GM19328 (cell line): ENCODE data around the gene ACSM3.
"Not testable (repeated sequence)": the region's sequence is repeated elsewhere in the genome, so short reads cannot be mapped to it uniquely, and the experiment has no call there.

Source experiments
- ATAC-seq: cut with Tn5 transposase; IDR thresholded peaks from one replicate; pipeline ENCODE4 v1.9.1; 2021; ENCODE audit warnings: mild to moderate bottlenecking, moderate library complexity; ENCODE audit not compliant: unreplicated experiment

ACSM3 gene

DNA sequence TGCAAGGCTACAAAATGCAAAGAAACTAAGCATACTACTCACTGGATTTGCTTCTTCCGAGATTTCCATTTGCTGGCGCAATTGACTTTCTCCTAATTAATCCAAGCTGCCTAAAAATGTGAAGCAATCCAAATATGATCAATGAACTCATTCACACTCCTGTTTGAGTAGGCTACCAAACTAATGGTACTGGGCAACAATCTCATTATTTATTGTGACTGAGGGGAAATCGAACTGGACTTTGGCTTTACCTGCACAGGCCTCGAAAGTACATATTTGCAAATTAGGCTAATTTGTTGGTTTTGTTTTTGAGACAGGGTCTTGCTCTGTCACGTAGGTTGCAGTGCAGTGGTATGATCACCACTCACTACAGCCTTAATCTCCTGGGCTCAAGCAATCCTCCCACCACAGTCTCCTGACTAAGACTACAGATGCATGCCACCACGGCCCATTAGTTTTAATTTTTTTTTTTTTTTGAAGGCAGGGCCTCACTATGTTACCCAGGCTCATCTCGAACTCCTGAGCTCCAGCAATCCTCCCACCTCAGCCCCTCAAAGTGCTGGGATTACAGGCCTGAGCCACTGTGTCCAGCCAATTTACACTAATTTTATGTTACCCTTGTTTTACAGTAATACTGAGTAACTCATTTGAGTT lies 39.9 kb downstream of the ACSM3 start:
- ATAC-seq, result no peak

DNA sequence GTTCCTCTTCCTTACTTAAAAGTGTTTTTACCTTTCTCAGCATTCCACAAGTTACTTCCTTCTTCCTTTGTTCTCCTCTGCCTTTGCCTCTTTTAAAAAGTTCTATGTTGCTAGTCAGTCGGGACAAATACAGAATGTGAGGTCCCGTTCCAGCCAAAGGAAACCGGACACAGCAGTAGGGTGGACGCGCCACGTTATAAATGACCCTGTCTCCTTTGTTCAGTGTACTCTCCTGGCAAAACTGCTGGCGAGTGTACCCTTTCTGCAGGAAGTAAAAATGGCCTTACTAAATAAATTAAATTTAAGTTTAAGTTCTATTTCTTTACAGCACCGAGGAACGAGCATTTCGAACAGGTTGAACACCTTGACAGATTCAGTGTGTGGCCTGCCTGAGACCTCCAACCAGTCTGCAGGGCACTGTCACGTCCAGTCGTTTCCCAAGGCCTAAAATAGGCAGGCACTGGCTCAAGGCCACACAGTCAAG lies 41.9 kb downstream of the ACSM3 start:
- not testable (repeated sequence) for ATAC-seq

DNA sequence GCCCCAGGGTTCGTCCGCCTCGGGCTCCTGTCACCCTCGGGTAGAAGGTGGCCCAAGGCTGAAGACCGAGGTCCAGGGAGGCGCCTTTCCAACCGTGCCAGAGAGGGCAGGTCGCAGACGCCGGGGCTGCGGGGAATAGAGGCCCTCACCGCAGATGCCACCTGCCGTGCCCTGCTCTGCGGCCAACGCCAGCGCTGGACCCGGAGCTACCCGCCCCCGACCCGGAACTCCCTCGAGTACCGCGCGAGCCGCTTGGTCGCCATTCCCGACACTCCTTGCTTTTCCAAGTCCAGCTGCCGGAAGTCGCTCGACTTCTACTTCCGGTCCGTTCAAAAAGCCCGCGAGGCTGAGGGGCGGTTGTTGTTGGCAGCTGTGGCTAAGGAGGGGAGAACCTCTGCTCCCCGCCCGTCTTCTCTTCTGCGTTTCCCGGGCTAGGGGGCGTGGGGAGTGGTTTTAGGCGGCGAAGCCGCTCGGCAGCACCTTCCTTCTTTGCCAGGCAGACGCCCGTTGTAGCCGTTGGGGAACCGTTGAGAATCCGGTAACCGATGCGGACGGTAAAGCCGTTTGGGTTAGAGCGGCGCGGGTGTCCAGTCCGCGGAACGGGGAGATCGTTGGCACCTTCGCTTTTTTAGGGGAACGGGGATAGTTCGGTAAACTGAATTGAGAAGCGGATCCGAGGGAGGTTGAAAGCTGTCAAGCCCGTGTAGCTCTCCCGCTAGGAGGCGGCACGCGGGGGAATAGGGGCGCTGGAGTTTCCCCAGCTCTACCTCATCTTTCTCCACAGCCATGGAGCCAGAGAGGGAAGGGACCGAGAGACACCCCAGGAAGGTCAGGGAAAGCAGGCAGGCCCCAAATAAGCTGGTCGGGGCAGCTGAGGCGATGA lies 42.6 kb downstream of the ACSM3 start, which contains the start of the genes ERI2 and REXO5:
TSS of gene ERI2 (minus strand) at position 305 of the 883 bp plus-strand sequence. CDS start at position 263, 42 bp downstream.
TSS of gene REXO5 (plus strand) at position 360 of the 883 bp plus-strand sequence. CDS start at position 787, 427 bp downstream.
- peak; percentile 66 for ATAC-seq

DNA sequence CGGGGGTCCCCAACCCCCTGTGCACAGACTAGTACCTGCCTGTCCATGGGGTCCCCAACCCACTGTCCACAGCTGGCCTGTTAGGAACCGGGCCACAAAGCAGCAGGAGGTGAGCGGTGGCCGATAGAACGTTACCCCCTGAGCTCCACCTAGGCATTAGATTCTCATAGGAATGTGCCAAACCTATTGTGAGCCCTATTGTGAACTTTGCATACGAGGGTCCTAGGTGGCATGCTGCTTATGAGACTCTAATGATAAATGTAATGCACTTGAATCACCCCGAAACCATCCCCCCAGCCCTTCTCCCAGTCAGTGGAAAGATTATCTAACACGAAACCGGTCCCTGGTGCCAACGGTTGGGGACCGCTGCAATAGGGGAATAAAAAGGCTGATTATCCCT lies 44.0 kb downstream of the ACSM3 start:
- no peak for ATAC-seq

DNA sequence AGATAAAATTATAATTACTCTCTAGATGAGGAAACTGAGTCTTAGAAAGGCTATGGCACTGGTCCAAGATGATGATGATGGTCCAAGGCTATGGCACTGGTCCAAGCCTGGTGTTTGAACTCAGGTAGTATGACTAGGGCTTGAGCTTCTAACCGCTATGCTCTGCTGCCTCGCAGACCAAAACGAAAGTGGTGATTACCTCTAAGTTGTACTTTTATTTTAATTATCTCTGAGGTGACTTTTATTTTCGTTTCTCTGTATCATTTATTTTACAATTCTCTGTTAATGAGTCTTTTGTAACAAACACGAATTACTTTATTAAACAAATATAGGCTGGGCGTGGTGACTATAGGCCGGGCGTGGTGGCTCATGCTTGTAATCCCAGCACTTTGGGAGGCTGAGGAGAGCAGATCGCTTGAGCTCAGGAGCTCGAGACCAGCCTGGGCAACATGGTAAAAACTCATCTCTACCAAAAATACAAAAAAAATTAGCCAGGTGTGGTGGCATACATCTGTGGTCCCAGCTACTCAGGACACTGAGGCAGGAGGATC lies 48.1 kb downstream of the ACSM3 start:
- ATAC-seq, result no peak

DNA sequence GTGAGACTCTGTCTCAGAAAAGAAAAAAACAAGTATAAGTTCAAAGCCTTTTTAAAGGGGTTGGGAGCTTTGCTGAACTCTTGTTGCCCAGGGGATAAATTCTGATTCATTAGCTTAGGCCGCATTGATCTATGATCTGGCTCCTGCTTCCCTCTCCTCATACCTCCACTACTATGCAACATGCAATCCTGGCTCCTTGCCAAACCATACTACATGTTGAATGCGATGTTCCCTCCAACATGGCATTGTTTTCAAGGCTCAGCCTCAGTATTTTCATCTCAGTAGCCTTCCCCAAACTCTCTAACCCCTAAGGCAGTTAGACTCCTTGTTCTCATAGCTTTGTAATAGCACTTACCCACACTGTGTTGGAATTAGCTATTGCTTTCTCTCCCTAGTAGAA lies 48.7 kb downstream of the ACSM3 start:
- no peak for ATAC-seq

DNA sequence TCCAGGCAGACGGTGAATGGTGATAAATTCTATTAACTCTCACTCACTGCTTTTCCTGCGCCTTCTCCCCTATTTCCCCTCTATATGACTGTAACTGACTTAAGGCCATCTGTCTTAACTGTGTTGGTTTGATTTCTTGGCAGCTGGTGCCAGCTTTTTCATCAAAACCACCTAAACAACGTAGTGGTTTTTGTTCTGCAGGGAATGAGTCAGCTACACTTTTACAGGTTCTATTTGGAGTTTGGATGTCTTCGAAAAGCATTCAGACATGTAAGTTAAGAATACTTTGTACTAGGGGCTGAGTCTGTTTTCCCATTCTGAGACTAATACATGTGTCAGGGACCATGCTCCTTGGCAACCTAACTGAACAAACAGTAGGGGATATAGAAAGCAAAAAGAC lies 51.0 kb downstream of the ACSM3 start:
- no peak for ATAC-seq

DNA sequence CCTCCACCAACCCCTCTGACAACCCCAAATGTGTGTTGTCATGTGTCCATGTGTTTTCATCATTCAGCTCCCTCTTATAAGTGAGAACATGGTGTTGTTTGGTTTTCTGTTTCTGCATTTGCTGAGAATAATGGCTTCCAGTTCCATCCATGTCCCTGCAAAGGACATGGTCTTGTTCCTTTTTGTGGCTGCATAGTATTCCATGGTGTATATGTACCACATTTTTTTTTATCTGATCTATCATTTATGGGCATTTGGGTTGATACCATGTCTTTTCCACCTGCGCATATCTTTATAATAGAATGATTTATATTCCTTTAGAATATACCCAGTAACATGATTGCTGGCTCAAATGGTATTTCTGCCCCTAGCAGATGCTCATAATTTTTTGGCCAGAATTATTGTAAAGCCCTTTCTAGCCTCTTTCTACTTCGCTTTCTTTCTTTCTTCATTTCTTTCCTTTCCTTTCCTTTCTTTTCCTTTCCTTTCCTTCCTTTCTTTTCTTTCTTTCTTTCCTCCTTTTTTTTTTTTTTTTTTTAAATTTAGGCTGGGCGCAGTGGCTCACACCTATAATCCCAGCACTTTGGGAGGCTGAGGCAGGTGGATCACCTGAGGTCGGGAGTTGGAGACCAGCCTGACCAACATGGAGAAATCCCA lies 55.2 kb downstream of the ACSM3 start:
- no peak for ATAC-seq

DNA sequence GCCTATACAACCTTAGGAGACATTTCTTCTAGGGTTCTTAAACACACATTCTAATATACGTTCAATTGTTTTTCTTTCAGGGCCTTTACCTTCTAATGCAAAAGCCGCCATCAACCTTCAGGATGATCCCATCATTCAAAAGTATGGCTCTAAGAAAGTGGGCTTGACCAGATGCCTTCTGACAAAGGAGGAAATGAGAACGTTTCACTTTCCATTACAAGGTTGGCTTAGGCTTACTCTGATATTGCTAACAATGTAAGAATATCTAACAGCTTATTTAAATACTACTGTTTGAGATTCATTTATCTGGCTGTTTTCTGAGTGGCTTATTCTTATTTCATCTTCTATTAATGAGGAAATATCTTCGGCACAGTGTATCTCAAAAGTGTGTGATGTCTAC lies 57.9 kb downstream of the ACSM3 start:
- ATAC-seq, result no peak

DNA sequence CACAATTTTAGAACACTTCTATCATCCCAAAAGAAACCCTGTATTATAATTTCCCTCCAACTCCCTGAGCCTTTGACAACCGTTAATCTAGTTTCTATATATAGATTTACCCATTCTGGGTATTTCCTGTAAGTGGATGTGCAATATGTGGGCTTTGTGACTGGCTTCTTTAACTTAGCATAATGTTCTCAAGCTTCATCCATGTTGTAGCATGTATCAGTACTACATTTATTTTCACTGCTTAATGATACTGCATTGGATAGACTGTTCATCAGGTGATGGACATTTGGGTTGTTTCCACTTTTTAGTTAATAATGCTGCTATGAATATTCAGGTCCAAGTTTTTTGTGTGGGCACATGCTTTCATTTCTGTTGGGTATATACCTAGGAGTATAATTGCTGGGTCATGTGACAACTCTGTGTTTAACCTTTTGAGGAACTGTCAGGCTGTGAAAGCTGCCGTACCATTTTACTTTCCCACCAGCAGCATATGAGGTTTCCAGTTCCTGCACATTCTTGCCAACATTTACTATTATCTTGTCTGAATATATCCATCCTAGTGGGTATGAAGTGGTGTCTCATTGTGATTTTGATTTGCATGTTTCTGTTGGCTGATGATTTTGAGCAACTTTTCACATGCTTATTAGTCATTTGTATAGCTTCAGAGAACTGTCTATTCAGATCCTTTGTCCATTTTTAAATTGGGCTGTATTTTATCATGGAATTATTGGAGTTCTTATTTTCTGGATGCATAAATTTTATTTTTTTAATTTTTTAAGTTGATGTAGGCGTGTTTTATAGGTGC lies 58.9 kb downstream of the ACSM3 start:
- no peak for ATAC-seq

DNA sequence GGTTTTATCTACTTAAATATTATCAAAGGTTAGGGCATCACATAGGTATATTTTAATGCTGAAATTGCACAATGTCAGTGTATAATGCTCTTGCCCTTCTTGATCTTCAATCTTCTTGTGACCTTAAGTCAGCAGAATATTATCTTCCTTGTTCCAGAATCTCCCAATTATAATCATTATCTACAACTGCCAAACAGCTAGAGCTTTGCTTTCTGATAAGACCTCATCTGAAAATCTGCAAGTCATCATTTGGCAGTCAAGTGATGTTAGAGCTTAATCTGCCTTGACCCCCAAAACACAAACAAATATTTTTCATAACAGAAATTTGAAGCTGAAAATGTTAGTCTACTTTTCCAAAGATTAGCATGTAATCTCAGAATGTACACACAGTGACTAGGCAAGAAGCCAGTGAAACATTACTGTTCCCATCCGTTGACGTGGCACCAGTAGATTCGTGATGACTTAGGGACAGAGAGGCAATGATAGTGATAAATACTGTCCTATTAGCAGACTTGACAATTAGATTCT lies 62.3 kb downstream of the ACSM3 start:
- ATAC-seq, result no peak

DNA sequence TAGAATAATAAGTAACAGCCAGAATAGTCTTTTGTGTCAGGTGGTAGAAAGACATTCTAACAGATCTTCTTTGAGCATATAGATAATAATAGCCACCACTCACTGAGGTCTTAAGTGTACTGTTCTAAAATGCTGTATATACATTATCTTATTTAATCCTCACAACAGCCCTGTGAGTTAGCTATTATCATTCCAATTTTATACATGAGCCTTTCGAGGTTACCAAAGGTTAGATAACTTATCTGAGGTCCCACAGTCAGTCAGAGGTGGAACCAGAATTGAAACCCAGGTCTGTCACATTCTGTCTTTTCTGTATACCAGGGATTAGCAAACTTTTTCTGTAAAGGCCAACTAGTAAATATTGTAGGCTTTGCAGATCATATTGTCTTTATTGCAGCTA lies 65.7 kb downstream of the ACSM3 start:
- no peak for ATAC-seq

DNA sequence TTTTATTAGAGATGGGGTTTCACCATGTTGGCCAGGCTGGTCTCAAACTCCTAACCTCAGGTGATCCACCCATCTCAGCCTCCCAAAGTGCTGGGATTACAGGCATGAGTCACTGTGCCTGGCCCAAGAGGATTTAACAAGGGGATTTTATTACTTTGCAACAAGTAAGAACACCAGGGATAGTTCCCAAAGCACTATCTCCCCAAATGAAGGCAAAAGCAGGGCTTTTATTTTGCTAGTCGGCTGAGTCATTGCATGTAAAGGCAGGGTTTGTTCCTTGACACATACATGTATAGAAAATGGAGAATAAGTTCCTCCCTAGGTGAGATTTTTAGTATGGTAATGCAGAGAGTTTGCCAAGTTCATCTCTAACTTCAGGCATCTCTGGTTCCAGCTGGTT lies 66.6 kb downstream of the ACSM3 start:
- ATAC-seq, result no peak

DNA sequence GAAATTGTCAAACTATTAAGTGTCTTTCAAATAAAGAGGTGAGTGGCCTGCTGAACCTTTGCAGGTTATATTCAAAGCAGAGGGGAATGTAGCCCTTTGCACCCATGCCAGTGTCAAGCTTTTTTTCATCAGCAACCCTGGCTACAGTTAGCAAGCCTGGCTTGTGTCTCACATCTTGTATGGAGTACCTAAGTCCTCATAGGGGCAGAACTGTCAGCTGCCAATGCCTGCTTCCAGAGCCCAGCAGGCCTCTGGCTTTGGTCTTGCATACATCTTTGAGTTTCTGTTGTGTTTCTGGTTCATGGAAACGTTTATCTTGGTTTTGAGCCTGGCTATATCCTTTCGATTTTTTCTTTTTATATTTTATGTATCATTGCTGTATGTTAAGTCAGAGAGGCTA lies 69.3 kb downstream of the ACSM3 start:
- no peak for ATAC-seq

DNA sequence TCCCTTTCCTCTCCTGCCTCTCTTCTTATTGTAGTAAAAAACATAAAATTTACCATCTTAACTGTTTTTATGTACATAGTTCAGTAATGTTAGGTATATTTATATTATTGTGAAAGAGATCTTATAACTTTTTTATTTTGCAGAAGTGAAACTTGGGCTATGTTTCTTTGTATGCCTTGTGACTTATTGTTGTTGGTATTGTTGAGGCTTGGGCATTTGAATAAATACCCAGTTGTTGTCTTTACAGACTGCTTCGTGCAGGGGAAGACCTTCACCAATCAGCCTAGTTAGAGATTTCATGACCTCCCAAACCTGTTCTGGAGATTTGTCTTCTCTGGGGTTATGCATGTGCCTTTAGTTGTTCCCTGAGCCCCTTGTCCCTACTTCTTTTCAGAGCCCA lies 74.4 kb downstream of the ACSM3 start:
- ATAC-seq, result no peak

DNA sequence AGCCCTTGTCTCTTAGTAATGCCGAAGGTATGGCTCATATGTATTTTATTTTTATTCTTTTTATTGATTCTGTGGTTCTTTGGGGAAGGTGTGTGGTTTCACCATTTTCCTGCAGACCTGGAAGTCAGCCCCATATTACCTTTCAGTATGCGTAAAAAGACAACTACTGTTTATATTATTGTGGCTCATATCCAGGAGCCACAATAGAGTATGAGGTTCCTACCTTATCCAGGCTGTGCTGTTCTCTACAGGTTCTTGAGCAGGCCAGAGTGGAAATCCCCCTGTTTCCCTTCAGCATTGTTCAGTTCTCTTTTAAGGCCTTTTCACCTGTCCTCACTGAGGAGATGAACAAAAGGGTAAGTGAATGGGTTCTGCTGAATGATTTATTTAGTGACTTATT lies 75.7 kb downstream of the ACSM3 start:
- ATAC-seq, result no peak

DNA sequence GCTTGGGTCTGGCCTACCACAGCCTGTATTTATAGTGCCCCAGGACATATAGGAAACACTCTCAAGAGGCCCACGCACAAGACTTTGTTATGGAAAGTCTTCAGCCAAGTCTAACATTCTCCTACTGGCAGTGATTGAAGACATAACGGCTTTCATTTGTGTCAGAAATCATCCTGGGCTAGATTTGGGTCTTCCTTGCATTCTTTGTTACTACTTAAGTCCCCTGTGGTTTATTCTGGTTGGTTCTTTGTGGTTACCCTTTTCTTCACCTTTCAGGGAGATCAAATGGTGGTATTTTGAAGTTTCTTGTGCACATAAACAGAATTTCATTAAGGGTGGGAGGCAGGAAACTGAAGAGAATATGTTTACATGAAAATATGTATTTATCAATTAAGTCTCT lies 80.2 kb downstream of the ACSM3 start:
- no peak for ATAC-seq

DNA sequence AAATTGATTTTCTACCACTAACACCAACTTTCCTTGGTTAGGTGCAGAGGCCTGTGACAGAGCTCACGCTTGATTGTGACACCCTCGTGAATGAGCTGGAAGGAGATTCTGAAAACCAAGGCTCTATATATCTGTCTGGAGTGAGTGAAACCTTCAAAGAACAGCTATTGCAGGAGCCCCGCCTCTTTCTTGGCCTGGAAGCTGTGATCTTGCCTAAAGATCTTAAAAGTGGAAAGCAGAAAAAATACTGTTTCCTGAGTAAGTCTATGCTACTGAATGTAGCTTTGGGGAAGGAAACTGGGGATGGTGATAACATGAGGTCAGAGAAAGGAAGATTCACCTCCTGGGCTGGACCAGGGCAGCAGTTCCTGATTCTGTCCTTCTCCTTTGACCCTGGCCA lies 80.8 kb downstream of the ACSM3 start:
- ATAC-seq, result no peak

DNA sequence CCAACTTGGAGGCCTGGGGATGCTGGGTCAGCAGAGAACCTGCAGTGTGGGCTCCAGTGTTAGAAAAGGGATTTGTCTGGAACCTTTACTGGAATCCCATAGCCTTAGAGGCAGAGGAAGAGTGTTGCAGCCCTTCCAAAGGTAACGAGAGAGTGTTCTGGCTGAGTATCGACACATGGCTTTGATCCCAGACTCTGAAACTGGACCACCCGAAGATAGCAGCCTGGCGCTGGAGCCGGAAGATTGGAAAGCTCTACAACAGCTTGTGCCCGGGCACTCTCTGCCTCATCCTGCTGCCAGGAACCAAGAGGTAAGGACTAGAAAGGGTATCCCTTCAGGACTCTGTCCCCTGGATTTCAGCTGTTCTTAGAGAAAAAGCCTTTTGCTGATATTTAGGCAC lies 82.2 kb downstream of the ACSM3 start:
- ATAC-seq, result no peak

DNA sequence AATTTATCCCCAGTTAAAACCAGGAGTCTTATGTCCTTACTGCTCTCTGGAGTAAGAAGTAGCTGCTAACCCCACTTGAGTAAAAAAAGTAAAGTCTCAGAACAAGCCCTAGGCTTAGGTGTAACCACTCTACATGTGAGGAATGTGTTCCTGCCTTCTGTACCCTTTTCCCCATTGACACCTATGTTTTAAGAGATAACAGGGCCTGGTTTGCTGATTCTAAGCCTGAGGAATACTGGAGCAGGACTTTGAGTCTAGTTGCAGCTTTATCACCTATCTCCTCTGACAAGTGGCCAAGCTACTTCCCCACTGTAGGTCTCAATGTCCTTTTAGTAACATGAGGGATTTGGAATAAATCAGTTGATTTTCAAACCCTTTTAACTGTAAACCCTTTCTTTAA lies 82.7 kb downstream of the ACSM3 start:
- no peak for ATAC-seq
